Inflammatory macrophage treated with lipopolysaccharide for 4 hours (primary cell): ENCODE results near the gene MMP24.
"Not testable (repeated sequence)": the region's sequence is repeated elsewhere in the genome, so short reads cannot be mapped to it uniquely, and the experiment has no call there.

Source experiments
- DNase-seq: peaks from one replicate; pipeline ENCODE4 v3.0.0-alpha.2; 2020

The MMP24 gene

GRCh38 chr20:35262321-35262720 lies 35.8 kb downstream of the MMP24 start:
- DNase-seq = not testable (repeated sequence)

DNA sequence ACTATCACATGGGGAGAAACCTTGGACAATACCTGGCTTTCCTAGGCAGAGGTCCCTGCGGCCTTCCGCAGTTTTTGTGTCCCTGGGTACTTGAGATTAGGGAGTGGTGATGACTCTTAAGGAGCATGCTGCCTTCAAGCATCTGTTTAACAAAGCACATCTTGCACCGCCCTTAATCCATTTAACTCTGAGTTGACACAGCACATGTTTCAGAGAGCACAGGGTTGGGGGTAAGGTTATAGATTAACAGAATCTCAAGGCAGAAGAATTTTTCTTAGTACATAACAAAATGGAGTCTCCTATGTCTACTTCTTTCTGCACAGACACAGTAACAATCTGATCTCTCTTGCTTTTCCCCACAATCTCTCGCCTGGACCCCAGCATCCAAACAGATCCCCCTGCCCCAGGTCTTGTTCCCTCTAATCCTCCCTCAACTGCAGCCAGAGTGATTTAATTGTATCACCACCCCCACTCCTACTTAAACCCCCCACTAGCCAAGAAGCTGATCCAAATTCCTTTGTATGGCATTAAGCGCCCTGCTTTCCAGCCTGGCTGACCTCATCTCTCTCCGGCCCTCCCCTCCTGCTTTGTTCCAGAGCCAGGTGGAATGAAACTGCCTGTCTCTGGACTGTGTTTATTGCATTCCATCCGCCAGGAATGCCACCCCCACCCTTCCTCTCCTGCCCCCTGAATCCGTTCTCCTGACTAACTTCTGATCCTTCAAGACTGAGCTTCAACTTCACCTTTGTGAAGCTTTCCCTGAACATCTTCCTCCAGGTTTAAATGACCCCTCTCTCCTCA lies 36.4 kb downstream of the MMP24 start:
- DNase-seq = not testable (repeated sequence)

GRCh38 chr20:35263532-35264341 lies 37.2 kb downstream of the MMP24 start:
- DNase-seq = no peak

- DNase-seq = no peak
Observed at GRCh38 chr20:35264755-35265154, 38.3 kb downstream of the MMP24 start.

- no peak for DNase-seq
Observed at GRCh38 chr20:35267092-35267491, 40.6 kb downstream of the MMP24 start.

GRCh38 chr20:35269055-35269781 lies 42.7 kb downstream of the MMP24 start:
- peak; percentile 35 for DNase-seq

- no peak for DNase-seq
Observed at GRCh38 chr20:35270021-35270902, 43.8 kb downstream of the MMP24 start.

GRCh38 chr20:35271073-35271882 lies 44.8 kb downstream of the MMP24 start:
- DNase-seq = no peak

DNA sequence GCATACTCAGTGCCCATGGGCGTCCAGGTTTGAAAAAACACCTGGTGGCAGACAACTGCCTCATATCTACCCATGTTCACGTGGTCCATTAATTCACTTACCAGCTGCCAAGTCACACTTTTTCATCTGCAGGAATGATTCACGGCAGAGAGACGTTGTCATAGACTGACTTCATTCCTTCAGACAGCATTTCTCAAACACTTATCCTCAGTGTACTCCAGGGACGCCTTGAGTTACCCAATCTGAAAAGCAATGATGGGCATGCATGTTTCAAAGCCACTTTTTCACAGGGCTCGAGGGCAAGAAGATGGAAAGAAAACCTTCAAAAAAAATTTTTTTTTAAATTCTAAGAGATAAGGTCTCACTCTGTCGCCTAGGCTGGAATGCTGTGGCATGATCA lies 45.4 kb downstream of the MMP24 start:
- DNase-seq = no peak

GRCh38 chr20:35273449-35274171 lies 47.1 kb downstream of the MMP24 start:
- no peak for DNase-seq

DNA sequence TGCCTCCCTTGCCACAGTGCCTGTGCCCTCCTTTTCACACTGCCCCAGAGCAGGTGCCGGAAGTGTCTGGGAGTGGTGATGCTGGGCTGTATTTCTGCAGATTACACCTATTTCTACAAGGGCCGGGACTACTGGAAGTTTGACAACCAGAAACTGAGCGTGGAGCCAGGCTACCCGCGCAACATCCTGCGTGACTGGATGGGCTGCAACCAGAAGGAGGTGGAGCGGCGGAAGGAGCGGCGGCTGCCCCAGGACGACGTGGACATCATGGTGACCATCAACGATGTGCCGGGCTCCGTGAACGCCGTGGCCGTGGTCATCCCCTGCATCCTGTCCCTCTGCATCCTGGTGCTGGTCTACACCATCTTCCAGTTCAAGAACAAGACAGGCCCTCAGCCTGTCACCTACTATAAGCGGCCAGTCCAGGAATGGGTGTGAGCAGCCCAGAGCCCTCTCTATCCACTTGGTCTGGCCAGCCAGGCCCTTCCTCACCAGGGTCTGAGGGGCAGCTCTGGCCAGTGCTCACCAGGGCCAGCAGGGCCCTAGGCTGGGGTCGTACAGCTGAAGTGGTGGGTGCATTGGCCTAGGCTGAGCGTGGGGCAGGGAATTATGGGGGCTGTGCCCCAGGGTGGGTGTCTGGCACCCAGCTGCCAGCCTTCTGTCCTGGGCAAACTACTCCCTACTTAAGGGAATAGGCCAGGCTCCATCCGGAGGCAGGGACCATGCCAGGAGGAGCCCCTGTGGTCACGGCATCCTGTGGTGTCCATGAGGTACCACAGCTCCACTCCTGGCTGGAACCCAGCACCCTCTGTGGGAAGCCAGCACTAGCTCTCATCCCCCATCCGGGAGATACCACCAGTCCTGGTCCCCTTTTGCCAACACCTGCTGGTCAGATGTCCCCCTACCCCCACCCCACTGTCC lies 47.9 kb downstream of the MMP24 start:
- no peak for DNase-seq

DNA sequence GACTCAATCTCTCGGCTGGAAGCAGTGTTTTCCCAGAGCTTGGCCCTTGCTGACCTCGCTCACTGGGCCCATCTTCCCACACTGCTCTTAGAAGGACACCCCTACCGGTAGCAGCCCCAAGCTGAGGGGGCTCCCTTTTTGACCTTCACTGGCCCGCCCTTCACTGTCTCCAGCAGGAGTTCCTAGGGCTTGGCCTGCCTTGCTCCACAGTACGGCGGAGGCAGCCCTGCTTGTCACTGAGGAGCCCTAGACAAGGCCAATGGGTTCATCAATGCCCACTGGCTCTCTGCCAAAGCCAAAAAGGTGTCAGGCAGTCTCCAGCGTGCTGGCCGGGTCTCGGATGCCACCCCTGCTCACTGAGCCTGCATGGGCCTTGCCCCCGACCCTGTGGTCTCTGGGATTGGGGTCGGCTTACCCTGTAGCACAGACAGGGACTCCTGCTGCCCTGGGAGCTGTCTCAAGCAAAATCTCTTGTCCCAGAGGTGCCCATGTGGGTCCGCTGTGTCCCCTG lies 49.3 kb downstream of the MMP24 start:
- DNase-seq = no peak

DNA sequence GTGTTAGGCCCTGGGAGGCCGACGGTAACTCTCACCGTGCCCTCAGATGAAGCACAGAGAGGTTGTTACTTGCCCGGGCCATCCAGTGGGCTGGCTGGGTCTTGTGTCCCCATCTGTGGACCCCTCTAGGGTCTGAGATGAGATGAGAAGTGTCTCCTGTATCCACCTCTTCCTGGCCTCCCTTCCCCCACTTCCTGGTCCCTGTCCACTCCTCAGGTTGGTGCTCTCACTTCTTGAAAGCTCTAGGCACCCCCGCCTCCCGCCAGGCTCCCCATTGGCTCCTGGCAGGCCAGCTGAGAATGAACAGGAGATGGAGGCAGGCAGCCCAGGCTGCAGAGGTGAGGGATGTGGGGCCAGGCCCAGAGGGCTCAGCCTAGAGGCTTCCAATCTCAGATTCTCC lies 49.9 kb downstream of the MMP24 start:
- DNase-seq = no peak

- no peak for DNase-seq
Observed at GRCh38 chr20:35277127-35277526, 50.6 kb downstream of the MMP24 start.

- DNase-seq = peak; percentile 93
Observed at GRCh38 chr20:35277531-35278395, 51.3 kb downstream of the MMP24 start, which contains the start of gene MMP24OS. Gene MMP24OS (minus strand): TSS chr20:35278122. CDS start chr20:35277929, 193 bp downstream.

GRCh38 chr20:35279040-35279439 lies 52.5 kb downstream of the MMP24 start:
- no peak for DNase-seq

DNA sequence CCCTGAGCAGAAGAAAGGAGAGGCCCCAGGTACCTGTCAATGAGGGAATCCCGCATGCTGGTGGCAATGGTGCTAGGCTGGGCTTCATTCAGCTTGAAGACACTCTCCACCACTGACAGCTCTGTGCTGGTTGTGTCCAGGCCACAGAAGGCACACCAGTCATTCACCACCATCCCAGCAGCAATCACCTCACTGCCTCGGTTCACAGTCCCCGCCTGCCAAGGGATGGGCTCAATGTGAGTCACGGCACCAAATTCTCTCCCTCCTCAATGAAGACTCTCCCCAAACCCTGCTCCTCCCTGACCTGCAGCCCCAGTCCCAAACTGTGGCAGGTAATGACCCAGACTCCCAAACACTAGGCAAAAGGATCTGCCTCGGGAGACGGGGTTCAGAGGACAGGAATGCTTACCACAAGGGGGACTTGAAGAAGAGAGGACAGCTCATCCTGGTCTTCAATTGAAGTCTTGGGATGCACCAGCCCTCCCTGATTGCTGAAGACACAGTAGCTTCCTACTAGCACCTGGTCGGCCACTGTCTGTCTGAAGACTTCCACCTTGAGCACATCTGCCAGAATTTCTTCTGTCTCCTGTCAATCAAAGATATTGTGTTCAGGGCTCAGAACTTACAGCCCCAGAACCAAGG lies 53.2 kb downstream of the MMP24 start:
- no peak for DNase-seq

- DNase-seq = no peak
Observed at GRCh38 chr20:35280523-35280922, 54.0 kb downstream of the MMP24 start.
